A549 (cell line): Measurements from ENCODE around the gene MEAK7.

Experiments
- CHD2 ChIP-seq: fragments of 150-350 bp; IDR thresholded peaks from 2 replicates; pipeline ENCODE4 v1.6.1; 2014; ENCODE audit warnings: low read length; ENCODE audit not compliant: partially characterized antibody
- CTCF ChIP-seq: fragments of >200 bp; sonication (Bioruptor Twin); formaldehyde crosslinking; IDR thresholded peaks from 3 replicates; pipeline ENCODE4 v1.5.1; 2016
- ELK1 ChIP-seq: fragments of 150-350 bp; IDR thresholded peaks from 2 replicates; pipeline ENCODE4 v1.6.1; 2014; ENCODE audit warnings: low read depth, mild to moderate bottlenecking, low read length
- EP300 ChIP-seq, 2 experiments: fragments of >200 bp; sonication (Bioruptor Twin); formaldehyde crosslinking; IDR thresholded peaks; 2 replicates in 1 of 2; 3 replicates in 1 of 2; pipeline ENCODE4 v1.6.1; 2016 to 2017
- ESRRA ChIP-seq: fragments of 150-350 bp; IDR thresholded peaks from 2 replicates; pipeline ENCODE4 v1.6.1; 2014; ENCODE audit warnings: mild to moderate bottlenecking, low read length, borderline replicate concordance
- JUNB ChIP-seq: fragments of >200 bp; sonication (Bioruptor Twin); formaldehyde crosslinking; IDR thresholded peaks from 2 replicates; pipeline ENCODE4 v1.6.1; 2016
- KDM1A ChIP-seq: fragments of 200-600 bp; sonication (generic); IDR thresholded peaks from 2 replicates; pipeline ENCODE4 v1.6.1; 2016; ENCODE audit warnings: low read depth, mild to moderate bottlenecking
- MAFK ChIP-seq: fragments of 450-650 bp; IDR thresholded peaks from 2 replicates; pipeline ENCODE4 v1.6.1; 2014; ENCODE audit not compliant: partially characterized antibody
- MAX ChIP-seq: IDR thresholded peaks from 2 replicates; pipeline ENCODE4 v1.6.1; 2012
- NFE2L2 ChIP-seq: fragments of 150-350 bp; conservative IDR thresholded peaks from 2 replicates; pipeline ENCODE4 v1.6.1; 2014; ENCODE audit warnings: low read length
- POLR2A ChIP-seq: IDR thresholded peaks from 2 replicates; pipeline ENCODE4 v1.6.1; 2012; ENCODE audit warnings: mild to moderate bottlenecking, low read length
- POLR2AphosphoS2 ChIP-seq: conservative IDR thresholded peaks from 2 replicates; pipeline ENCODE4 v1.6.1; 2012; ENCODE audit warnings: low read length, improper control_type of control experiment, inconsistent platforms
- SMC3 ChIP-seq: fragments of >200 bp; sonication (Bioruptor Twin); formaldehyde crosslinking; IDR thresholded peaks from 3 replicates; pipeline ENCODE4 v1.6.1; 2018; ENCODE audit warnings: inconsistent platforms

GRCh38 chr16:84548508-84548907 lies 44.0 kb upstream of the MEAK7 start:
- TF ChIP-seq CTCF = no peak
- no peak for TF ChIP-seq SMC3
- TF ChIP-seq MAX = no peak
- TF ChIP-seq NFE2L2 = no peak
- no peak for TF ChIP-seq POLR2A
- no peak for TF ChIP-seq JUNB
- no peak for TF ChIP-seq ELK1
- TF ChIP-seq MAFK = no peak
- no peak for TF ChIP-seq POLR2AphosphoS2
- no peak for TF ChIP-seq ESRRA
- TF ChIP-seq CHD2 = no peak
- no peak for TF ChIP-seq KDM1A
- TF ChIP-seq EP300 (IDR thresholded peaks at IDR 0.05) = no peak
